ENCODE data around the gene CCDC183.
"Not testable (repeated sequence)": the region's sequence is repeated elsewhere in the genome, so short reads cannot be mapped to it uniquely, and the experiment has no call there.

Gene CCDC183

DNA sequence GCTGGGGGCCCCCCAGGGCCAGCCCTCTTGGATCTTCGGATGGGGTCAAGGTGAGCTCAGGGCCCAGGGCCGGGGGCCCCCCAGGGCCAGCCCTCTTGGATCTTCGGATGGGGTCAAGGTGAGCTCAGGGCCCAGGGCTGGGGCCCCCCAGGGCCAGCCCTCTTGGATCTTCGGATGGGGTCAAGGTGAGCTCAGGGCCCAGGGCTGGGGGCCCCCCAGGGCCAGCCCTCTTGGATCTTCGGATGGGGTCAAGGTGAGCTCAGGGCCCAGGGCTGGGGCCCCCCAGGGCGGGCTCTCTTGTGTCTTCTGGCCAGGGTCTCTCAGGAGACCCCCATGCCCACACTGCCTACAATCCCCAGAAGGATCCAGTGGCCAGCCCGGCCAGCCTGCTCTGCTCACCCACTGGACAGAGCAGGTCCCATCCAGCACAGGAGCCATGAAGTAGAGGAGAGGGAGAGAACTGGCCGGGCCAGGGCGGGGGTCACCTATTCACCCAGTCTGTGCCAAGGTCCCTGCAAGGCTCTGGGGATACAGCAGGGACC is 6.9 kb downstream of the CCDC183 start:
- not testable (repeated sequence) for DNase-seq

DNA sequence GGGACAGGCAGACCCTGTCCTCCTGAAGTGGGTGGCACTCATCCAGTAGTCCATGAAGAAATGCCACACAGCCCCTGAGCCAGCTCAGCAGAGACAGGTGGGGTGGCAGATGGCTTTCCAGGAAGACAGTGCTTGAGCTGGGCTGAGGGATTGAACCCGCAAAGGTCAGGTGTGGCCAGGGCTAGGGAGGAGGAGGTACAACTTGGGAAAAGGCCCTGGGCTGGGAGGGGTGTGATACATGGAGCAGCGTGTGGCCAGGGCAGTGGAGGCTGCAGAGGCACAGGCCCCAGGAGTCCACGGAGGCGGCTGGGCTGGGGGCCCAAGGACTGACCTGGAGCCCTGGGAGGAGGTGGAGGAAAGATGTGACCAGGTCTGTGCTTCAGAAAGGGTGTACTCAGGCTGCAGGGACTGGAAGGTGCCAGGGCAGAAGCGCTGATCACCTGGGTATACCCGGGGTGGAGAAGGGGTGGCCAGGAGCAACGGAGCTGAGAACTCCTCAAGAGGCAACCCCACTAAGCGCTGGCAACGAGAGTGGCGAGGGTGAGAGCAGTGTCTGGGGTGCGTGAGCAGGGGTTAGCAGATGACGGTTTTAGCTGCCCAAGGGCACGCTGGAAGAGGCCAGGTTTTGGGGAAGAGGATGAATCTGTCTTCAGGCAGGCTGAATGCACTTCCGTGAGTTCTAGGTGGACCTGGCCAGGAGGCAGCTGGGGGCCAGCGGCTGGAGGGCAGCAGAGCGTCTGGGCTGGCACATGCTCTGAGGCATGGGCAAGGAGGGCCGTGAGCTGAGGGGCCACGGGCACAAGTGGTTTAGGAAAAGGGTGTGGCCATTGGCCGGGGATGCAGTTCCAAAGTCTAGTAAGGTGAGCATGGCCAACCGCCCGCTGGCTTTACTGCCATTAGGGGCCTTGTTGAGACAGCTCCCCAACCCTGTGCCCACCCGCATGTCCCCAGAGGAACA is 7.7 kb downstream of the CCDC183 start:
- DNase-seq, result no peak

DNA sequence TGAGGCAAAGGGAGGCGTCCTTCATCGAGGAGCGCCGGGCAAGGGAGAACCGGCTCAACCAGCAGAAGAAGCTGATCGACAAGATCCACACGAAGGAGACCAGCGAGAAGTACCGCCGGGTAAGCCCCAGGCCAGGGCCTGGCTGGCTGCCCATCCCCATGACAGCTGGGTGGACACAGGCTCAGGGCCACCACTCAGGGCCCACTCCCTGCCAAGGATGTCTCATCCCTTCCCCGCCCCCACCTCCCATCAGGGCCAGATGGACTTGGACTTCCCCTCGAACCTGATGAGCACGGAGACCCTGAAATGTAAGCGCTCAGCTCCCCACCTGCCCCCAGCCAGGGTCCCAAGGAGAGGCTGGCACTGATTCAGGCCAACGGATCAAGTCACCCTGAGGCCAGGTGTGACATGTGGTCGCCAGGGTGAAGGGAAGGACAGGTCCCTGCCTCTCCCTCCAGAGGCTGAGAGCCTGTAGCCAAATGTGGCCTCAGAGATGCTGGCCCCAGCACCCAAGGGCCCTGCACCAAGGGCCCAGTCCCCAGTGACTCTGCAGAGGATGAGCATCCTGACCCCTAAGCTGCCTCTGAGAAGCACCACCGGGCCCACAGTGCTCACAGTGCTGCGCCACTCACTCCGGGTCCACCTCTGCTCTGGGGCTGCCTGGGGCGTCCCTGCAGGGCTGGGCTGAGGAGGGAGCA is 8.5 kb downstream of the CCDC183 start:
- no peak for DNase-seq

DNA sequence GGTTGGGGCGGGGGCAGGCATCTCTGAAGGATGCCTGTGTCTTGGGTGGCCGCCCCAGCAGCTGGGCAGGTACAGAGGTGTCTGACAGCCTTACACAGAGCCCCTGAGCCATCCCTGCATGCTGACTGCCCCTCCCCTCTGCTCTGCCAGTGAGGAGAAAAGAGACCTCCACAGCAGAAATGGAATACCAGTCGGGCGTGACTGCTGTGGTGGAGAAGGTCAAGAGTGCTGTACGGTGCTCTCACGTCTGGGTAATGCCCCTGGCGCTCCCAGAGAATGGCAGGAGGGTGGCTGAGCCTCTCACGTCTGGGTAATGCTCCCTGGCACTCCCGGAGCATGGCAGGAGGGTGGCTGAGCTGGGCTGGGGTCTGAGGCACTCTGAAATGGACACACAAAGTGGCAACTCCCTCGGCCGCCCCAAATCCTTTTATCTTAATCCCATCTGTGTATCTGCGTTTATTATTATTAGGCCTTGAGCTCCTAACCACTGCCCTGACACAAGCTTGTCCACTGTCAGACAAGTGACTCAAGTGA is 9.1 kb downstream of the CCDC183 start:
- no peak for DNase-seq

DNA sequence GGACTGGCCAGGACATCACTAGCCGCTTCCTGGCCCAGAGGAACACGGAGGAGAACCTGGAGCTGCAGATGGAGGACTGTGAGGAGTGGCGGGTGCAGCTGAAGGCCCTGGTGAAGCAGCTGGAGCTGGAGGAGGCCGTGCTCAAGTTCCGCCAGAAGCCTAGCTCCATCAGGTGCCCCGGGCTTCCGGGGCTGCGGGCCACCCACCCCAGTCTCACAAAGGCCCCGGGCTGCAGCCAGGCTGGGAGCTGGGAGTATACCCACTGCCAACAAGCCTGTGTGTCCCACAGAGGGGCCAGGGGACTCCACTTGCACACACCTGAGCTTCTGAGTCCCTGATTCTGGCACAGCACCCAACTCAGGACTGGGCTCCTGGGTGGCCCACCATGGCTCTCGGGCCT is 9.9 kb downstream of the CCDC183 start:
- DNase-seq, result no peak

DNA sequence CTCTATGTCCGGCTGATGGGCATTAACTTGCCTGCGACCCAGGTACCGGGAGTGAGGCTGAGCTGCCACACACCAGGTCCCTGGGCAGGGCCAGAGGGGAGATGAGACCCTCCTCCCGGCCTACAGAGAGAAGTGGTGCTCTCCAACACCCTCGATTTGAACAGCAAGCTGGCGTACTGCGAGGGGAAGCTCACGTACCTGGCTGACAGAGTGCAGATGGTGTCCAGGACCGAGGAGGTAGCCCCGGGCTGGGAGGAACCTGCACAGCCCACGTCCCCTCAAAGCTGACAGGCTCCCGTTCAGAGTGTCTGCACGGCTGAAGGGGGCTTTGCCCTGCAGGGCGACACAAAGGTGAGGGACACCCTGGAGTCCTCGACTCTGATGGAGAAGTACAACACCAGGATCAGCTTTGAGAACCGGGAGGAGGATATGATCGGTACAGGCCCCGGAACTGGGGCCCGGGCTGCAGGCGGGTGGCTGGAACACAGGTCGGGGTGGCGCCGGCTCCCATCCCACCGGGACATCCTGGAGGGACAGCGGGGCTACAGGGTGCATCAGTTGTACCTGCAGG is 10.6 kb downstream of the CCDC183 start:
- no peak for DNase-seq

DNA sequence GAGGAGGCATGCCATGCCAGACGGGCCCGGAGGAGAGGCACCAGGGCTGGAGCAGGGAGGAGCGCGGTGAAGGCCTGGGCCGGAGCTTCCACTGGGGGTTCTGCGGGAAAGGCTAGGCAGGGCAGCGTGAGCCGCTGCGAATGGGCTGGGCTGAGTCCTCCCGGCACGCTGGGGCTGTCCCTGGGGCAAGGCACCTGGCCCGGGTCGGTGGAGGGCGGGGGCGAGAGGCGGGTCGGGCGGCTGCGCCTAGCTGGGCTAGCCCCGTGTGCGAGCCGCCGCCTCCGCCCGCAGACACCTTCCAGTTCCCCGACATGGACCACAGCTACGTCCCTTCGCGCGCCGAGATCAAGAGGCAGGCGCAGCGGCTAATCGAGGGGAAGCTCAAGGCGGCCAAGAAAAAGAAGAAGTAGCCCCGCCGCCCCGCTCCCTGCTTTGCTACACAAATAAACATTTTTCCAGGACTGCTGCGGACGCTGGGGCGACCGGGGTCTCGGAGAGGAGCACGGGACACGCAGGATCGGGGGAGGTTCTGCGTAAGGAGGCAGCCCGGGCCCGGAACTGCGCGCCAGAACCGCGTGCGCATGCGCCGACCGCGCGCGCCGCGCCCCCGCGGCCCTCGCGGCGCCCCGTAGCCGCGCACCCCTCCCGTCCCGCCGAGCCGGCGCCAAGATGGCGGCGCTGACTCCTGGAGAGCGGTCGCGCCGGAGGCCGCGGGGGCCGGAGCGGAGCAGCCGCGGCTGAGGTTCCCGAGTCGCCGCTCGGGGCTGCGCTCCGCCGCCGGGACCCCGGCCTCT is 11.3 kb downstream of the CCDC183 start, which contains the start of gene RABL6:
Gene RABL6, plus strand, starts transcription at position 668 of the 794 bp plus-strand sequence. CDS start 249 bp downstream, outside the sequence.
- peak; percentile 72 for DNase-seq

DNA sequence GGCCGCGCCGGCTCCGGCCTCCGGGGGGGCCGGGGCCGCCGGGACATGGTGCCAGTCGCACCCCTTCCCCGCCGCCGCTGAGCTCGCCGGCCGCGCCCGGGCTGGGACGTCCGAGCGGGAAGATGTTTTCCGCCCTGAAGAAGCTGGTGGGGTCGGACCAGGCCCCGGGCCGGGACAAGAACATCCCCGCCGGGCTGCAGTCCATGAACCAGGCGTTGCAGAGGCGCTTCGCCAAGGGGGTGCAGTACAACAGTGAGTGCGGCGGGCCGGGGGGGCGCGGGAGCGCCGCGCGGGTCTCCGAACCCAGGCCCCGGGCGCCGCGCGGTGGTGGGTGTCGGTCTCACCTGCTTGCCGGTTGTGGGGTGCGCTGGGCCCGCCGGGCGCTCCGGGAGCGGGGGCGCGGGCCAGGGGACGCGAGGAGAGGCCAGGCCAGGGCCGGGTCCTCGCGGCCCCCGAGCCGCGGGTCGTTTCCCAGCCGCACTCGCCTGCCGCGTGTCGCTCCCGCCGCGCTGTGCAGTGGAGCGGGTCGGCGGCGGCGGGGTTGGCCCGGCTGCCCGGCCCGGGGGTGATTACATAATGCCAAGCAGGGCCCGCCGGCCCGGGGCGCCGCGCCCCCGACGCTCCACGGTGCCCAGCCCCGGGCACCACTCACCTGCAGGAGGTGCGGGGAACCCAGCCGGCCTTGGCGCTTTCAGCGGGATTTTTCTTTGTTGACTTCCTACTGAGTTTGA is 12.1 kb downstream of the CCDC183 start:
- DNase-seq, result peak; percentile 13

DNA sequence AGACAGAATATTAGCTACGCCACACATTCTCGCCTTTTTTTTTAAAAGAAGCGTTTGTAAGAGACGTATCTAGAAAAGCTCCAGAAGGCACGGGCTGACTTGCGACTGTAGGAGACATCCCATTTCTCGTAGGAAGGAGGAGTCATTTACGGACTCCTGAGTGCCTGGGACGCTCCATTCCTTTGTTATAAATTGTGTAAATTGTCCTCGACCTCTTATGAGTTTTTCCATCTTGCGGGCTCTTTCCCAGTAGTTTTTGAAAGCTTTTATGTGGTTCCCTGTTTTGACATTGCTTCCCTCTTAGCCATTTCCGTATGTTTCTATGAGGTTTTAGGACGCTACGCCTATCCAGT is 12.6 kb downstream of the CCDC183 start:
- DNase-seq, result no peak

DNA sequence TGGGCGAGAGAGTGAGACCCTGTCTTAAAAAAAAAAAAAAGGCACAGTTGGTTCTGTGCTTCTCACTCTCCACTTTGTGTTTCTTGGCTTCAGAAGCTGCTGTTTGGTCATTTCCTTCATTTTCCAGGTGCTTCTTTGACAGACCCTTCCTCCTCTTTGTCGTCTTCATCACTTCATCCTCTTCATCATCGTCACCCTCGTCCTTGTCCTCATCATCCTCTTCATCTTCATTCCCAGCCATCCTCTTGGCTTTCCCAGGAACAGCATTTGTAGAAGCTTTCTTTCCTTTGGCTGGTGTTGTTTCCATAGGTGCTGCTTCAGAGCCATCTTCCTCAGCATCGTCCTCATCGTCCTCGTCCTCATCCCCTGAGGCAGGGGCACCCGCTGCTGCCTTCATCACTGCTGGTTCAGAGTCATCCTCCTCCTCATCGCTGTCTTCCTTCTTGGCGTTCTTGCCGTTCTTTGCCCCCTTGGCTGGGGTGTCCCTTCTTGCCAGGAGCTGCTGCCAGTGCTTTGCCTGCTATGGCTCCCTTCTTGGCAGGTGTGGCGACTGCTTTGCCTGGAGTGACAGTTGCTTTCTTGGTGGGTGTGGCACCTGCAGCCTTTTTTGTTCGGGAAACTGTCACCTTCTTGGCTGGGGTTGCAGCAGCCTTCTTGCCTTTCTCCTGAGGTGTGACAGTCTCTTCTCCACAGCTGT is 18.7 kb downstream of the CCDC183 start:
- no peak for DNase-seq

DNA sequence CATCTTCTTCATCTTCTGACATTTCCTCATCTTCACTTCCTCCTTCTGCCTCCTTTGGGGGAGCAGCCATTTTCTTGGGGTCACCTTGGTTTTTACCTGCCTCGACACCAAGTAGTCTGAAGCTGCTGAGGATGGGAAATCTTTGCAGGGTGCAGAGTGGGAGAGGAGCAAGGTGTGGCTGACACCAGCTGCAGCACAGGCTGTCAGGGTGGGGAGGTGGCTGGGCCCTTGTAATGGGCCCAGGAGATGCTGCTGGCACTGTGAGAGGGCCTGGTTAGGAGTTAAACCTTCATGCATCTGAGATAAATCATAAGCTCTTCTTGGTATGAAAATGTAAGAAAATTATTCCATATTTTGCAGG is 19.3 kb downstream of the CCDC183 start:
- DNase-seq, result no peak

DNA sequence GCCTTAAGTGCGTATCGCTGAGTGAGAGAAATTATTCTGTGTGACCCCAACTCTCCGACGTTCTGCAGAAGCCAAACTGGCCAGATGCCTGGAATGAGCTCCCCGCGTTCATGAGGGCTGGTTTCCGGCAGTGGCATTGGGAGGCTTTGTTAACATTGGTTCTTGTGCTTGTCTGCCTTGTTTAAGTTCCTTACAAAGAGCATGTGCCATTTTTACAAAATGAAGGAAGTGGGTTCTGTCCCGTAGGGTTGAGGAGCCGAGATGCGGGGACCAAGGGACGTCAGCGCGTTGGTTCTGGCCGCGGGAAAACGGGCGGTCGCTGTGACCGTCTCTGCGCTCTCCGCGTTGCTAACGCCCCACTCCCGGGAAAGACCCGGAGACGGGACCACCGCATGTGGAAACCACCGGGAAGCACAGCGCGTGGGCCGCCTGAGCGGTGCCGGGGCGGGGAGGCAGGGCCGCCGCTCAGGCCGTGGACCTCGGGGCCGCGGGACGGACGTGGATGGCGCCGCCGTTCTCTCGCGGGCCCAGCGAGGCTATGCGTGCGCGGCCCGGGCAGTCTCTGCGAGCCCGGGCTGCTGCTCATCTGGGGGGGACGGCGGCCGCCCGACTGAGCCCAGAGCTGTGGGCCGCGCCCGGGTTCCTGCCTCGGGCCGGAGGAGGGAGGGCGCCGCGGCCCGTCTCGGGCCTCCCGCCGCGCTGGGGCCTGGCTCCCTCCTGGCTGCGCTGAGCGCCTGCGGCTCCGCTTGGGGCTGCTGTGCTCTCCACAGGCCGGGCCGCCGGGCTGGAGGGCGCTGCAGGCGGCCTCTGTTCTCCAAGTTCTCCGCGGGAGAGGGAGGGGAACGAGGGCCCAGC is 25.1 kb downstream of the CCDC183 start:
- no peak for DNase-seq

DNA sequence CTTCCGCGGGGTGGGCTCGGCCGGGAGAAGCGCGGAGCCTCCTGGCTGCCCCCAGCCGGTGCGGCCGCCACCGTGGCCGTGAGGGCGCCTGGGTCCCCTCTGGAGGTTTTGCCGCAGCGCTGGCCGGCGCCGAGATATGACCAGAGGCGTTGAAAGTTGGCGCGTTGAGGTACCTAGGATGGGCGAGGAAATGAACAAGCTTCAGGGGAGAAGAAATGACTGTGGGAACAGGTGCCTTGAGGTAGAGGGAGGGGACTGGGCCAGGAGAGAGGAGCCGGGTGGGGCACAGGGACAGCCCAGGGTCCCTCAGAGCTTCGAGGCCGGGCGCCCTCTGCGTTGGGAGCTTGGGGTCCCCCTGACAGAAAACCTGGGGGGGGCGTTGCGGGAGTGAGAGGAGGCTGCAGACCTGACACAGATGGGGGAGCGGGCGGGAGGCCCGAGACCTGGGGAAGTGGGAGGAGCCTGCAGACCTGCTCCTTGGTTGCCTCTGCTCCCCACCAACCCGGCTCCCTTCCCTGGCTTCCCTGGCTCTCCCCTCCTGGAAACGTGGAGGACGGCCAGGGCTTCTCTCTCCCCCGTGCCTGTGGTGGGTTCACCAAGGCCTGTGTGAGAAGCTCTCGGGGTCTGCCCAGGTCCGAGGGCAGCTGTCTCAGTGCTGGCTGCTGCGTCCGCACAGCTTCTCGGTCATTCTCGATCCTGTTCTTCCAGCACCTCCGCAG is 25.8 kb downstream of the CCDC183 start:
- no peak for DNase-seq

DNA sequence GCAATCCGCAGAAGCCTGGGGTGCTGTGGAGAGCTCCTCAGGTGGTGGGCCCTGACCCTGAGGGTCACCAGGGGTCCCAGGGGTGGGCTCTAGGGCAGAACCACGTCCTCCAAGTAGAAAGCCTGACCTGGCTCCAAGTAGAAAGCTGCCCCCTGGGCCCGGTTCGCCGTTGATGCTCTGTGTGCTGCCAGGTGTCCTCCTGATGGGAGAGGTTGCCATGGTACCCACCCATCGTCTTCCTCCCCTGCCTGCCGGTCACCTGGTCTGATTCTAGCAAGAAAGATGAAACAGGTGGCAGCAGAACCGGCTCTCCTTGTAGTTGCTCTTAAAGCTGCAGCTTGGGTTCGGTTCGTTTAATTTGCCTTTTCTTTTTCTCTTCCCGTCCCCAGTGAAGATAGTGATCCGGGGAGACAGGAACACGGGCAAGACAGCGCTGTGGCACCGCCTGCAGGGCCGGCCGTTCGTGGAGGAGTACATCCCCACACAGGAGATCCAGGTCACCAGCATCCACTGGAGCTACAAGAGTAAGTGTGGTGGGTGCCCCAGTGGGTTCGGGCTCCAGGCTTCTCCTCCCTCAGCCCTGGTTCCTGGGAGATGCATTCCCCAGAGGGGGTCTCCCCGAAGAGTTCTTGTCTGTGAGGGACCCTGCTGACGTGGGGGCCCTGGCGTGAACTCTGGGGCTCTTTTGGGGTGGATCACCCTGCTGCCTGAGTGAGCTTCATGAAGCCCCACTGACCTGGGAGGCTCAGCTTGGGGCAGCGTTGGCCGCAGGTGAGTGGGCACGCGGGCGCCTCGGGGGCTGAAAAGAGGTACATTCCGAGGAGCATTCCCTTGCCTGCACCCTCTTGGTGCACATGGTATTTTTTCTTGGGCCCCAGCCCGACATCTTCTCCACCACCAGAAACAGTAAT is 27.3 kb downstream of the CCDC183 start:
- DNase-seq, result peak; percentile 59

DNA sequence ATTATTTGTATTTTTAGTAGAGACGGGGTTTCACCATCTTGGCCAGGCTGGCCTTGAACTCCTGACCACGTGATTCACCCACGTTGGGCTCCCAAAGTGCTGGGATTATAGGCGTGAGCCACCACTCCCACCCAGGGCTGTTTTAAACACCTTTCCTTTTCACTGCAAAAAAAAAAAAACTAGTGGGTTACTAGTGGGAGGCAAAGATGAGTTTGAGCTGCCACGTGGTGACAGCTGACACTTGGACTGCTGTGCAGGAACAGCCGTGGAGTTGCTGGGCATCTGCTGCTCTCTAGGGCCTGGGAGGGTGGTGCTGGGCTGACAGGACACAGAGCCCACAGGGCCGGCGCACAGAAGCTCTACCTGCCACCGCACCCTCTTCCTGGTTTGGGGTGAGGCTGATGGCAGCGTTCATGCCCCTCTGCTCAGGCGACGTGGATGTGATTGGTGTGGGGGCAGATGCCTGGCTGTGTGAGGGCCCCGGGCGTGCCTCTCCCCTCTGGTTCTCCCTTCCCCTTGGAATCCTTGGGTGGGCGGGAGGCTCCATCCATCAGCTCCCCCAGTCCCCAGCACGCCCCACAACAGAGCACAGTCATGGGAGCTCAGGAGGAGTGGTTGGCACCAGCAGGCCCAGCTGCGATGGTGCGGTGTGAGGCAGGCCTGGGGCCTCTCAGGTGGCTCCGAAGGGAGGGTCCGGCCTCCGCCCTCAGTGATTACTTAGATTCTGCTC is 28.5 kb downstream of the CCDC183 start:
- DNase-seq, result no peak

DNA sequence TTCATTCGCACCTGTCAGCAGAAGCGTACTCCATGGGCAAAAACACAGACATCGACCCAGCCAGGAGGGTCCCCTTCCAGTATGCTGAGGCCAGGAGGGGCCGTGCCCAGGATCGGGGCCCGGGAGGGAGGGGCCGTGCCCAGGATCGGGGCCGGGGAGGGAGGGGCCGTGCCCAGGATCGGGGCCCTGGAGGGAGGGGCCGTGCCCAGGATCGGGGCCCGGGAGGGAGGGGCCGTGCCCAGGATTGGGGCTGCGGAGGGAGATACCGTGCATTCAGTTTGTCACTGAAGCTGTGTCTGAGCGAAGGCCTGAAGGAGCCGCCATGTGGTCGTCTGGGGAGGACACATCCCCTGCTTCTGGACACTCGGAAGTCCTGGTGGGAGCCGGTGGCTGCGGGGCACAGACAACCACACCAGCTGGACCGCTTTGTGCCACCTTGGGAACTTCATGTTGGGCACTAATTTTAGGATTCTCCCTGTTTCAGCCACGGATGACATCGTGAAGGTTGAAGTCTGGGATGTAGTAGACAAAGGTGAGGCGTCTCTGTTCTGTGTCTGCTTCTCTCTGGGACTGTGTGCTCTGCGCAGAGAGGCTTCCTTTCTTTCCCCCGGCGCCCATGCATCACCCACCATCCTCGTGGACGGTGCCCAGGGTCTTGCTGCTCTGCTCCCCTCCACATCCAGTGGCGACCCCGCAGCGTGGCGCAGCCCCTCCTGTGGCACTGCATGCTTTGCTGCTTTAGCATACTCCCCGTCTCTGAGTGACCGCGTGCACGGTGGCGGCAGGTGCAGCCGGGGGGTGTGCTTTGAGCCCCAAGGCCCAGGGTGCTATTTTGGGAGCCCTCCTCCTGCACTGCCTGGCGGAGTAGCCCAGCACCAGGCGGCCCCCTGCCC is 29.4 kb downstream of the CCDC183 start:
- no peak for DNase-seq

DNA sequence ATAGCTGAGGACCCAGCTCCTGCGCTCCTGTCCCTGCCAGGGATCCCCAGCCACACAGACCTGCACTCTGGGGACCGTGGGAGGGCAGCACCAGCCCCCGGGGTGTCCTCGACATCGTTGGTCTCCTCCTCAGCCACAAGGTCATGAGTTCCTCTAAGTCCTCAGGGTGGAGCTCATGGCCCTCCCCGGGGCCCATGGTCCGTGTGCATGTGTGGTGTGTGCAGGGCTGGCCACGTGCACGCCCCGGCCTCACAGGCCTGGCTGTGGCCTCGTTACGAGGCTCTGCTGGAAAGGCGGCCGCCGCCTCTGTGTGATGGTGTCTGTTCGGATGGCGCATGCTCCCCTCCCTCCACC is 30.0 kb downstream of the CCDC183 start:
- no peak for DNase-seq
